BJ (cell line): ENCODE measurements around the gene ARHGAP18. TPM values are rescaled to one million over a fixed set of nuclear protein-coding genes. Genes with fewer than 3 reads are reported as not detected.

ENCODE experiments used
- CTCF ChIA-PET: fragments of 350-600 bp; formaldehyde crosslinking; extraction: SDS; loops from one replicate; lab custom pipeline; 2021; ENCODE audit warnings: antibody characterized with exemption, inconsistent platforms; lab: Yijun Ruan, JAX
- POLR2A ChIA-PET: fragments of 300-600 bp; sonication (Branson Sonifier 250); formaldehyde crosslinking; extraction: SDS; loops from one replicate; lab custom pipeline; 2021; ENCODE audit warnings: antibody characterized with exemption; lab: Charles Lee
- DNase-seq: peaks from one replicate; pipeline ENCODE4 v3.0.0-alpha.2; 2011; ENCODE audit warnings: low read depth
- H3K27me3 ChIP-seq: 2 replicates; pipeline ENCODE4 v1.6.0; 2011; ENCODE audit warnings: low read length; ENCODE audit not compliant: control insufficient read depth, insufficient read depth
- H3K36me3 ChIP-seq: 2 replicates; pipeline ENCODE4 v1.5.1; 2011; ENCODE audit warnings: low read length; ENCODE audit not compliant: control insufficient read depth, insufficient read depth
- H3K4me3 ChIP-seq: 2 replicates; pipeline ENCODE4 v1.5.1; 2011; ENCODE audit warnings: low read depth, mild to moderate bottlenecking, control low read depth, low read length
- CTCF ChIP-seq: IDR thresholded peaks from 2 replicates; pipeline ENCODE4 v1.5.1; 2011; ENCODE audit warnings: low read depth, mild to moderate bottlenecking, control low read depth, inconsistent platforms, low read length, moderate library complexity; ENCODE audit not compliant: insufficient read depth
- polyA plus RNA-seq: library from polyadenylated mRNA; depleted of rRNA; stranded (reverse); fragments of >200 nt; gene quantifications from 2 replicates; pipeline ENCODE4 v1.2.3, GENCODE V29; 2011

ARHGAP18 gene
- polyA plus RNA-seq, 1 experiment: 9.8 TPM

GRCh38 chr6:129679275-129679674 lies 30.7 kb downstream of the ARHGAP18 start:
- no peaks in the 10 kb centered on the region for H3K27me3 ChIP-seq
- POLR2A ChIA-PET: no interaction called here
- TF ChIP-seq CTCF: no peak
- DNase-seq: peak; percentile 63
- CTCF ChIA-PET: interaction anchor here (0.8 kb wide), 1 partner anchor 241 kb away, joined by 3 read pairs; no protein-coding TSS in a partner anchor
- H3K36me3 ChIP-seq: no peaks in the 10 kb centered on the region
- no peak overlapping the region for H3K4me3 ChIP-seq

- ChIA-PET POLR2A (interaction anchor here (1.2 kb wide), 1 partner anchor 34 kb away, joined by 3 read pairs; no protein-coding TSS in a partner anchor), CTCF (interaction anchor here (1.1 to 1.7 kb wide), 2 partner anchors 15 to 79 kb away, joined by 3 to 6 read pairs; no protein-coding TSS in a partner anchor)
- no peak overlapping the region for H3K4me3 ChIP-seq
- TF ChIP-seq CTCF: no peak
- H3K27me3 ChIP-seq: no peaks in the 10 kb centered on the region
- no peak for DNase-seq
- no peaks in the 10 kb centered on the region for H3K36me3 ChIP-seq
Observed at GRCh38 chr6:129678463-129678862, 31.5 kb downstream of the ARHGAP18 start.

DNA sequence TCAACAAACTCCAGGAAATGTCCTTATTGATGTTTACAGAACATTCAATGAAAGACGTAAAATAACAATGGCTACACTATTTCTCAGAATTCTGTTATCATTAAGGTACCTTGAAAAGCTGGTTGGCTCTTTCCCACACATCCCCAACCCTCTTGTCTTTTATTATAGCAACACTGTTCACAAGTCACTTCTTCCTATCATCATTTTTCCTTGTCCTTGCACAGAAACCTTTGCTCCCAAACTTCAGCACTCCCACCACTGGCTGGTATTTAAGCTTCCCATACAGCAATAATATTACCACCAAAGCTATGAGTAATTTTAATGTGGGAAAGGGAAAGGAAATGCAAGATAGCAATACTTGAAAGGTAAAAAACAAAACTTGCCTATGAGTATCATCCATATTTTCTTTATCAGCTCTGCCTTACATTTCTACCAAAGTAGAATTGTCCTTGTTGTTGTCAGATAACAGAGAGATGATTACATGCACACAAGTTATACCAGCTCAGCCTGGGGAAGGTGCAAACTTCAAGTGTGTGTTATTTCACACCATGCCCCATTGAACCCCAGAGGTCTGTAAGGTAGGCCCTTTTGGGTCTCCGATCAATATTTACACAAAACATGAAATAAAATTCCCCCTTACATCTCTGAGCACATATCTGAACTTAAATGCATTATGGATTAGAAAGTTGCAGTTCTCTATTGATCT lies 32.2 kb downstream of the ARHGAP18 start:
- CTCF ChIA-PET: interaction anchor here (1.1 to 1.7 kb wide), 2 partner anchors 14 to 79 kb away, joined by 3 to 6 read pairs; no protein-coding TSS in a partner anchor
- TF ChIP-seq CTCF: no peak
- DNase-seq: no peak
- Histone ChIP-seq H3K27me3 (no peaks in the 10 kb centered on the region), H3K4me3 (no peak overlapping the region), H3K36me3 (no peaks in the 10 kb centered on the region)
- POLR2A ChIA-PET: interaction anchor here (1.2 kb wide), 1 partner anchor 33 kb away, joined by 3 read pairs; no protein-coding TSS in a partner anchor

DNA sequence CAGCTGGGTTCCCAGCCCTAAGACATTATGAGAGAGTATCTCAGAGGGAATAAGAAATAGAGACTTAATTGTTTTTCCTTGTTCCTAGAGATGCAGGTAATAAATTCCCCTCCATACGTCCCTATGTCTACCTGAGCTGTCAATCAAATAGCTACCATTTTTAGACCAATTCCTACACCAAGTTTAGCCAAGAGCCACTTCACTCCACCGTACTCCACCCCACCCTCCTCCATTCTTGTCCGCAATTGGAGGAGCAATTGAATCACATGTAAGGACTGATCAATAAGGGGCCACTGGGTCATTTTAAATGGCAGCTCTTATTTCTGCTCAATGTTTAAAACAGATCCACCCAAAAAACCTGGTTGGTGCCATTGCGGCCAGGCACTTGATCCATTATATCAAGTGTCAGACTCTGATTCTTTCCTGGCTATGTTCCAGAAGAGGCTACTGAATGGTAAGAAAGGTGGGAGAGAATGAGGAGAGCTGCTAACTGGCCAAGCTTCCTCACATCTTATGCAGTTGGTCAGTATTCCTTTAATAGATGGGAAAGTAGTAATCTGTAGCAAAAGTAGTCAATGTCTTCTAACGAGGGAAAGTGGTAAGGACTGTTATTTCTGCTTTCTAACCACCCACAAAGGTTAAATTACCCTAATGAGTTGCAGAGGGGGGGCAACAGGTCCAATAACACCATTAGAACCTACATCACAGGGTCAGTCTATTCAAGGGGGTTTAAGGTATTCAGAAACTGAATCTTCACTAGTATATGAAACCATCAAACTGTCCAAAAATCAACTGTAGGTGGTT lies 34.1 kb downstream of the ARHGAP18 start:
- H3K36me3 ChIP-seq: no peaks in the 10 kb centered on the region
- POLR2A ChIA-PET: no interaction called here
- TF ChIP-seq CTCF: no peak

GRCh38 chr6:129673748-129674147 lies 36.2 kb downstream of the ARHGAP18 start:
- no peaks in the 10 kb centered on the region for H3K27me3 ChIP-seq
- ChIA-PET POLR2A (no interaction called here), CTCF (interaction anchor here (1.5 kb wide), 1 partner anchor 73 kb away, joined by 6 read pairs; no protein-coding TSS in a partner anchor)
- TF ChIP-seq CTCF: no peak
- DNase-seq: no peak
- no peaks in the 10 kb centered on the region for H3K36me3 ChIP-seq
- no peak overlapping the region for H3K4me3 ChIP-seq

More for the DNA sequence above, 34.1 kb downstream of the ARHGAP18 start:
- Histone ChIP-seq H3K4me3 (no peak overlapping the region), H3K27me3 (no peaks in the 10 kb centered on the region)
- DNase-seq: no peak
- CTCF ChIA-PET: interaction anchor here (1.0 kb wide), 1 partner anchor 24 kb away, joined by 4 read pairs; no protein-coding TSS in a partner anchor
